Mammary epithelial cell (primary cell): ENCODE measurements around the gene PARD3.

Source experiments
- EZH2 ChIP-seq: IDR thresholded peaks from 2 replicates; pipeline ENCODE4 v1.6.1; 2012; ENCODE audit warnings: low read length, inconsistent platforms, borderline replicate concordance
- TF ChIP-seq, protein P1 (sequence below), 2 donors: IDR thresholded peaks in 1 of 2; conservative IDR thresholded peaks in 1 of 2; 2 replicates each; pipeline ENCODE4 v1.5.1; 2011 to 2012; ENCODE audit warnings: inconsistent platforms in 2 of 2, low read length in 2 of 2, mild to moderate bottlenecking in 2 of 2, control low read depth in 1 of 2, low read depth in 1 of 2; ENCODE audit not compliant: insufficient read depth in 1 of 2; ENCODE audit errors: extremely low read depth in 1 of 2

DNA sequence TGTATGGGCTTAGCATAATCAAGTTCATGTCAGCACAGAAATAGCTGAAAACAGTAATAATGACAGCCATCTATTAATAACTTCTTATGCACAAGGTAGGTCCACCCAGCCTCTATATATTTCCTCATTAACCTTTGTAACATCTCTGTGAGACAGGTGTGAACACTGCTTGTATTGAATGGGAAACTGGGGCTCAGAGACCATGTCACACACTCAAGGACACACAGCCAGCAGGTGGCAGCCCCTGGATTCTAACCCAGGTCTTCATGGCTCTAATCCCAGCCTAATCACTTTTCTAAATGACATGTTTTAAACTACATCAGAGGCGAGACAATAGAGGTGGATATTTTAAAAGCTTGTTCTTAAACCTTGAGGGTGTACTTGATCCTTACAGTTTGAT is 591.4 kb downstream of the PARD3 start:
- TF ChIP-seq, protein P1, sequence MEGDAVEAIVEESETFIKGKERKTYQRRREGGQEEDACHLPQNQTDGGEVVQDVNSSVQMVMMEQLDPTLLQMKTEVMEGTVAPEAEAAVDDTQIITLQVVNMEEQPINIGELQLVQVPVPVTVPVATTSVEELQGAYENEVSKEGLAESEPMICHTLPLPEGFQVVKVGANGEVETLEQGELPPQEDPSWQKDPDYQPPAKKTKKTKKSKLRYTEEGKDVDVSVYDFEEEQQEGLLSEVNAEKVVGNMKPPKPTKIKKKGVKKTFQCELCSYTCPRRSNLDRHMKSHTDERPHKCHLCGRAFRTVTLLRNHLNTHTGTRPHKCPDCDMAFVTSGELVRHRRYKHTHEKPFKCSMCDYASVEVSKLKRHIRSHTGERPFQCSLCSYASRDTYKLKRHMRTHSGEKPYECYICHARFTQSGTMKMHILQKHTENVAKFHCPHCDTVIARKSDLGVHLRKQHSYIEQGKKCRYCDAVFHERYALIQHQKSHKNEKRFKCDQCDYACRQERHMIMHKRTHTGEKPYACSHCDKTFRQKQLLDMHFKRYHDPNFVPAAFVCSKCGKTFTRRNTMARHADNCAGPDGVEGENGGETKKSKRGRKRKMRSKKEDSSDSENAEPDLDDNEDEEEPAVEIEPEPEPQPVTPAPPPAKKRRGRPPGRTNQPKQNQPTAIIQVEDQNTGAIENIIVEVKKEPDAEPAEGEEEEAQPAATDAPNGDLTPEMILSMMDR (conservative IDR thresholded peaks at IDR 0.05 in 1 of 2, IDR thresholded peaks at IDR 0.05 in 1 of 2; ENCODE audit: extremely low read depth in 1 of 2, insufficient read depth in 1 of 2, low read depth in 1 of 2, low read length in 2 of 2): peak in 1 of 2 donors; percentile 12
- TF ChIP-seq EZH2: no peak
